HG02885 (cell line): ENCODE results near the gene ATRAID.

Experiments
- ATAC-seq: cut with Tn5 transposase; IDR thresholded peaks from one replicate; pipeline ENCODE4 v1.9.1; 2021; ENCODE audit warnings: mild to moderate bottlenecking; ENCODE audit not compliant: unreplicated experiment, poor library complexity

The ATRAID gene

DNA sequence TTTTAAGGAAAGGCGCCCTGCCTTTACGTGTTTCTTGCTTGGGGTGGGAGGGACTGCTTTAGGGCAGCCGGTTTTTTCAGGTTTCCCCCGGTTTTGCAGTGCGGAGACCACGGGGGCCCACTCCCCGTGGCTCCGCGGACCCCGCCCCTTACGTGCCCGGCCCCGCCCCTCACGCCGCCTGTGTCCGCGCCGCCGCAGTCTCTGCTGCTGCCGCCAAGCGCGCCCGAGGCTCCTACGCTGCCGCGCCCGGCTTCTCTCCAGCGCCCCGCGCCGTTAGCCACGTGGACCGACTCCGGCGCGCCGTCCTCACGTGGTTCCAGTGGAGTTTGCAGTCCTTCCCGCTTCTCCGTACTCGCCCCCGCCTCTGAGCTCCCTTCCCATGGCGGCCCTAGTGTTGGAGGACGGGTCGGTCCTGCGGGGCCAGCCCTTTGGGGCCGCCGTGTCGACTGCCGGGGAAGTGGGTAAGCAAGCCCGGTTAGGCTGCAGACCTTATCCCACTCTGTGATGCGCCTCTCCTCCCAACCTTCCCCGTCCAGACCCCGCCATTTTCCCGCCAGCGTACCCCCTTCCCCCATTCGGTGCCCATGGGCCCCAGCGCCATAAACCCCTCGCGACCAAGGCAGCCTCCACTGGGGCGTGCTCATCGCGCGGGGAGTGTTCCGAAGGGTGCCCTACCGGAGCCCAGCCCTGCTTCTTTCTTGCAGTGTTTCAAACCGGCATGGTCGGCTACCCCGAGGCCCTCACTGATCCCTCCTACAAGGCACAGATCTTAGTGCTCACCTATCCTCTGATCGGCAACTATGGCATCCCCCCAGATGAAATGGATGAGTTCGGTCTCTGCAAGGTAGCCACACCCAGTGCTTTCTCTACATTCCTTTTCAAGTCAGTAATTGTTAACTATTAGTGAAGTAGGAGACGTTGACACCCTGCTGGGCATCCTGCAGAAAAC, 5.6 kb downstream of the ATRAID start, which contains the start of gene CAD:
Gene CAD (plus strand): TSS at position 197 of the 949 bp plus-strand sequence. CDS start 183 bp downstream, at position 380.
- peak; percentile 87 for ATAC-seq

DNA sequence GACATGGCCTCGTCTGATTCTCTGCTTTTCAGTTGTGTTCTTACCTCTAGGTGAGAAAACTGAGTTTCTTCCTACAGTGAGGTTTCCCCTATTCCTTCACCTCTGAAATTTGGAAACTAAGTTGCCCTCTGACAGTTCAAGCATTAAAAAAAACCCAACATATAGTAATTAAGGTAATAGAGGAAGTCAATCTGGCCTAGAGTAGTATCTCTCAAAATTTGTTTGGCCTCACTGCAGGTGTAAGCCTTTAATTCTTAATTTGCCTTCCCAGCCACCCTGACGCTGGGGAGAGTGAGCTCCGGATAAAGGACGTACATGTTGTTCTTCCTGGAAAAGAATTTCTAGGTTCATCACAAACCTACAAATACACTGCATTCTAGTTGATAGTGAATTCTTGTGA, 6.8 kb downstream of the ATRAID start:
- ATAC-seq = no peak

DNA sequence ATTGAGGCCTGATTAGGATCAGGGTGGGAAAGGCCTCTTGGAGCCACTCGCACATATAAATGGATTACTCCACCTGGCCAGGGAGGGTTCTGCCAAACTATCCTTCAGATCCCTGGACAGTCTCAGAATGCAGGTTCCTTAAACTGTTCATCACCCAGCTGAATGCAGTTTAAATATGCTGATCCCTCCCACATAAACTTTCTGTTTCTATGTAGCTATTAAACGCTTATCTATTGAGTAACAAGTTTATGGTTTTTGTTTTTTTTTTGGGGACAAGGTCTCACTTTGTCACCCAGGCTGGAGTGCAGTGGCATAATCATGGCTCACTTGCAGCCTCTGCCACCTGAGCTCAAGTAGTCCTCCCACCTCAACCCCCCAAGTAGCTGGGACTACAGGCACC, 7.2 kb downstream of the ATRAID start:
- ATAC-seq = no peak

DNA sequence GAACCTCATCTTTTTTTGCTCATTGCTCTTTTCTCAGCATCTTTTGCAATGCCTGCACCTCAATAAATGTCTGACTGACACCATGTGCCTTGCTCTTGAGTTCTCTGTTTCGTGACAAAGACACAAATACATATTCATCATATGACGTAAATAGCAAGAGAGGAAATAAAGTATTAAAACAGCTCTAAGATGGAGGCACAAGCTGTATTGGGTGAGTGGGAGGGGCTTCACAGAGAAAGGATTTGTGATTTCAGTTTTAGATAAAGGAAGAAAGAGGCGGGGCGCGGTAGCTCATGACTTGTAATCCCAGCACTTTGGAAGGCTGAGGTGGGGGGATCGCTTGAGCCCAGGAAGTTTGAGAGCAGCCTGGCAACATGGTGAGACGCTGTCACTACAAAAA, 8.2 kb downstream of the ATRAID start:
- ATAC-seq = no peak

DNA sequence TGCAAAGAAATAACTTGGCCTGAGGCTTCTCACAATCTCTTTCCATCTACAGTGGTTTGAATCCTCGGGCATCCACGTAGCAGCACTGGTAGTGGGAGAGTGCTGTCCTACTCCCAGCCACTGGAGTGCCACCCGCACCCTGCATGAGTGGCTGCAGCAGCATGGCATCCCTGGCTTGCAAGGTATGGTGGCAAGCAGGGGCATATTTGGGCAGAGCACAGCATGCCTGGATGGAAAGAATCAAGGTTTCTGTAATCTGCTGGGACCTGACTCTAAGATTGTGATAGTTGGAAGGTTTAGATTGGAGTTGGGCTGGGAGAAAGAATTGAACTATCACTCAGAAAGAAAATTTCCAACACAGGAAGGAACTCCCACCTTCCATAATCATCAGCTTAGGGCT, 9.3 kb downstream of the ATRAID start:
- ATAC-seq = no peak

DNA sequence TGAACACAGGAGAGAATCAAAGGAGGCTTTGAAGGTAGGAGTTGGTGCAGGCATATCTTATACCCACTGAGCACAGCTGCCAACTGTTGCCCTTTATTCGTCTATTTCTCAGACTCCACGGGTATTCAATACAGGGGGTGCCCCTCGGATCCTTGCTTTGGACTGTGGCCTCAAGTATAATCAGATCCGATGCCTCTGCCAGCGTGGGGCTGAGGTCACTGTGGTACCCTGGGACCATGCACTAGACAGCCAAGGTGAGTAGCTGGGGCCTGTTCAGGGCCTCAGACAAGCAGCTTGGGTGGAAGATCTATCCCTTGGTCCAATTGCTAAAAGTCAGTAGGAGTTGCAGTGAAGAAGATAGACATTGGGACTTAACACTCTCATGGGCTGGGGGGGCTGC, 10.6 kb downstream of the ATRAID start:
- no peak for ATAC-seq

DNA sequence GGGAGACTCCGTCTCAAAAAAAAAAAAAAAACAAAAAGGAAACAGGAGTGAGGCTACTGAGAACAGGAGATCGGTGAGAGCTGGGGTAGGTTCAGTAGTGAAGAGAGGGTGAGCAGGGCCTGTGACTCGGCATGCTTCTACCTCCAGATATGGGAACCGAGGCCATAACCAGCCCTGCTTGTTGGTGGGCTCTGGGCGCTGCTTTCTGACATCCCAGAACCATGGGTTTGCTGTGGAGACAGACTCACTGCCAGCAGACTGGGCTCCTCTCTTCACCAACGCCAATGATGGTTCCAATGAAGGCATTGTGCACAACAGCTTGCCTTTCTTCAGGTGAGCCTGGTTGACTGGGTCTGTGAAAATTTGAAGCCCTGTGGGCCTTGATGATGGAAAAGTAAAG, 11.6 kb downstream of the ATRAID start:
- ATAC-seq = no peak

DNA sequence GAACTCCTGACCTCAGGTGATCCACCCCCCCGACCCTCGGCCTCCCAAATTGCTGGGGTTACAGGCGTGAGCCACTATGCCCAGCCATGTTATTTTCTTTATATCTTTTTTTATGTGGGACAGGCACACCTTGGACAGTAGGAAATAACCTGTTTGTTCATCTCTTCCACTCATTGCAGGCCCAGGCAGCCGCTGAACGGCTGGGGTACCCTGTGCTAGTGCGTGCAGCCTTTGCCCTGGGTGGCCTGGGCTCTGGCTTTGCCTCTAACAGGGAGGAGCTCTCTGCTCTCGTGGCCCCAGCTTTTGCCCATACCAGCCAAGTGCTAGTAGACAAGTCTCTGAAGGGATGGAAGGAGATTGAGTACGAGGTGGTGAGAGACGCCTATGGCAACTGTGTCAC, 13.7 kb downstream of the ATRAID start:
- no peak for ATAC-seq

DNA sequence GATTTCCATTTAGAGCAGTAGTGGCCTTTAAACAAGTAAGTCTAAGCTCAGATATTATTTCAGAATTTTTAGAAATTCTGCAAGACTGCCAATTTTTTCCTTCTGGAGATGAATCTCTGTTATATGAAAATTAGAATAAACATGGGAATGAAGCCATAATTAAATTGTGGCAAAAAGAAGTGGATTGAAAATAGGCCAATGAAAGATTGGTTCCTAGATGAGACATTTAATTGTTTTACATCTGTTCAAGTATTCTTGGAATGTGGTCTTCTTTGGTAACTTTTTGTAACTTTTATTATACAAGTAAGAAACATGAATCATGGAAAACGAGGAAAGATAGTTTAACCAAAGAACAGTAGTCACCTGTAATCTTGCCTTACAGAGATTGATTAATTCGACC, 15.7 kb downstream of the ATRAID start:
- ATAC-seq = no peak

DNA sequence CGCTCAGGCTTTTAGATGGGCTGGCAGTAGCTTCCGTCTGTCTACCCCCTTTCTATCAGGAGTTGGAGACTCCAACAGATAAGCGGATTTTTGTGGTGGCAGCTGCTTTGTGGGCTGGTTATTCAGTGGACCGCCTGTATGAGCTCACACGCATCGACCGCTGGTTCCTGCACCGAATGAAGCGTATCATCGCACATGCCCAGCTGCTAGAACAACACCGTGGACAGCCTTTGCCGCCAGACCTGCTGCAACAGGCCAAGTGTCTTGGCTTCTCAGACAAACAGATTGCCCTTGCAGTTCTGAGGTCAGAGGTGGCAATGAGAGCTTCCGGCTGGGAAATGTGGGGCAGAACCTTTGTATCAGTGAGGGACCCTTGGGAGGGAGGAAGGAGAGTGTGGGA, 20.1 kb downstream of the ATRAID start:
- ATAC-seq = no peak

DNA sequence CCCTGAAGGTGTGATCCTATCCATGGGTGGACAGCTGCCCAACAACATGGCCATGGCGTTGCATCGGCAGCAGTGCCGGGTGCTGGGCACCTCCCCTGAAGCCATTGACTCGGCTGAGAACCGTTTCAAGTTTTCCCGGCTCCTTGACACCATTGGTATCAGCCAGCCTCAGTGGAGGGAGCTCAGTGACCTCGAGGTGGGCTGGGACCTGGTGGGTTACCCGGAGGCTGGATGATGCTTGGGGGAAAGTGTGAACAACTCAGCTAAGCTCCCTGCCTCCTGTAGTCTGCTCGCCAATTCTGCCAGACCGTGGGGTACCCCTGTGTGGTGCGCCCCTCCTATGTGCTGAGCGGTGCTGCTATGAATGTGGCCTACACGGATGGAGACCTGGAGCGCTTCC, 21.5 kb downstream of the ATRAID start:
- ATAC-seq = no peak

DNA sequence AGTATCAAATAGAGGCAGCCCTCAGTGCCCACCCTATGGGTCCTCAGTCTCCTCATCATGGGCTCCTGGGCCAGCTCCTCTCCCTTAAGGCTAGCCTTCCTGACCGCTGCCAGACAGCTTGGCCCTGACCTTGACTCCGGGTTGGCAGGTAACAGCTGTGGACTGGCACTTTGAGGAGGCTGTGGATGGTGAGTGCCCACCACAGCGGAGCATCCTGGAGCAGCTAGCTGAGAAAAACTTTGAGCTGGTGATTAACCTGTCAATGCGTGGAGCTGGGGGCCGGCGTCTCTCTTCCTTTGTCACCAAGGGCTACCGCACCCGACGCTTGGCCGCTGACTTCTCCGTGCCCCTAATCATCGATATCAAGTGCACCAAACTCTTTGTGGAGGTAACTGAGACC, 24.3 kb downstream of the ATRAID start:
- no peak for ATAC-seq

DNA sequence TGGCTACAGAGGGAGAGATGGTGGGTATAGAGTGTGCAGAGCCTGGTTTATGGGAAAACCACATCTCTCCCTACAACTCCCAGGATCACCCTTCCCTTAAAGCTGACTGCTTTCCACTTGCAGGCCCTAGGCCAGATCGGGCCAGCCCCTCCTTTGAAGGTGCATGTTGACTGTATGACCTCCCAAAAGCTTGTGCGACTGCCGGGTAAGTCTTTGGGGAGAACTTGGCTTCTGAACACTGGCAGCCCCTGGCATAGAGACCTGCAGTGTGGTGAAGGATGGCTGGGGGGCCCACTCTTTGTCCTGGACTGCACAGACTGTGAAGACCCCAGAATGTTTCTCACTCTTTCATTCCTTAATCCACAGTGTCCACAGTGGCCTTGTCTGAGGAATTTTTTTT, 24.8 kb downstream of the ATRAID start:
- ATAC-seq = no peak

DNA sequence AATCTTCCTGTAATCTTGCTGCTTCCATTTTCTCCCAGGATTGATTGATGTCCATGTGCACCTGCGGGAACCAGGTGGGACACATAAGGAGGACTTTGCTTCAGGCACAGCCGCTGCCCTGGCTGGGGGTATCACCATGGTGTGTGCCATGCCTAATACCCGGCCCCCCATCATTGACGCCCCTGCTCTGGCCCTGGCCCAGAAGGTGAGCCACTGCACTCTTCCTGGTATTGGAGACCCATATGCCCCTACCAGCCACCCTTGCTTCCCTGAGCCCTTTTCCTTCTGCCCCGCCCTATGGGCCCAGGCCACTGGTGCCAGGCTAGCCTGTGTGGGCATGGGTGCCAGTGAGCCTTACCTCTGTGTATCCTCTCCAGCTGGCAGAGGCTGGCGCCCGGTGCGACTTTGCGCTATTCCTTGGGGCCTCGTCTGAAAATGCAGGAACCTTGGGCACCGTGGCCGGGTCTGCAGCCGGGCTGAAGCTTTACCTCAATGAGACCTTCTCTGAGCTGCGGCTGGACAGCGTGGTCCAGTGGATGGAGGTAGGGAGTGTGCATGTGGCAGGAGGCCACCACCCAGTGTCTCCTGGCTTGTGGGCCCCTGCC, 25.6 kb downstream of the ATRAID start:
- ATAC-seq = no peak

DNA sequence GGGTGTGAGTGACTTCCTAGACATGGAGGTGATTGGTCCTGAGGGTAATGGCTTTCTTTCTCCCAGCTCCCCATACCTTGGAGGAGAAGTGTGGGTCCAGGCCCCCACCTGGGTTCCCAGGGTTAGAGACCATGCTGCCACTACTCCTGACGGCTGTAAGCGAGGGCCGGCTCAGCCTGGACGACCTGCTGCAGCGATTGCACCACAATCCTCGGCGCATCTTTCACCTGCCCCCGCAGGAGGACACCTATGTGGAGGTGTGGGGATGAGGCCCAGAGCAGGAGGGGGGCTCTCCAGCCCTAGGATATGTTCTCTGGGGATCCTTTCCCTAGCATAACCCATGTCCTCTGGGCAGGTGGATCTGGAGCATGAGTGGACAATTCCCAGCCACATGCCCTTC, 27.1 kb downstream of the ATRAID start:
- ATAC-seq = no peak

DNA sequence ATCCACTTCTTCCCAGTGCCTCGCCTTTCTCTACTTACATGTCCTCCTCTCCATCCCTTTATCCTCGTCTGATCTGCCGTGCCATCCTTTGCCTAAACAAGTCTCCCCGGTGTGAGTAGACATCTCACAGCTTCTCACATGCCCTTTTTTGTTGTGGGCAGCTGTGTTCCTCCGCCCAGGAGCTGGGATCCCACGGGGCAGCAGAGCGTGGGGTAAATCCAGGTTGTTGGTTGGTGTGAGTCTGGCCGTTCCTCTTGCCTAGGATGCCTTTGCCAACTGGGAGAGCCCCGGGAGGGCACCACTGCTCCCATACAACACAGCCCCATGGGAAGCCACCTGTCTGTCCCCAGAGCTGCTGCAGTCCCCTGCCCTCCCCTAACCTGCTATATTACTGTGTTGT, 28.6 kb downstream of the ATRAID start:
- no peak for ATAC-seq

DNA sequence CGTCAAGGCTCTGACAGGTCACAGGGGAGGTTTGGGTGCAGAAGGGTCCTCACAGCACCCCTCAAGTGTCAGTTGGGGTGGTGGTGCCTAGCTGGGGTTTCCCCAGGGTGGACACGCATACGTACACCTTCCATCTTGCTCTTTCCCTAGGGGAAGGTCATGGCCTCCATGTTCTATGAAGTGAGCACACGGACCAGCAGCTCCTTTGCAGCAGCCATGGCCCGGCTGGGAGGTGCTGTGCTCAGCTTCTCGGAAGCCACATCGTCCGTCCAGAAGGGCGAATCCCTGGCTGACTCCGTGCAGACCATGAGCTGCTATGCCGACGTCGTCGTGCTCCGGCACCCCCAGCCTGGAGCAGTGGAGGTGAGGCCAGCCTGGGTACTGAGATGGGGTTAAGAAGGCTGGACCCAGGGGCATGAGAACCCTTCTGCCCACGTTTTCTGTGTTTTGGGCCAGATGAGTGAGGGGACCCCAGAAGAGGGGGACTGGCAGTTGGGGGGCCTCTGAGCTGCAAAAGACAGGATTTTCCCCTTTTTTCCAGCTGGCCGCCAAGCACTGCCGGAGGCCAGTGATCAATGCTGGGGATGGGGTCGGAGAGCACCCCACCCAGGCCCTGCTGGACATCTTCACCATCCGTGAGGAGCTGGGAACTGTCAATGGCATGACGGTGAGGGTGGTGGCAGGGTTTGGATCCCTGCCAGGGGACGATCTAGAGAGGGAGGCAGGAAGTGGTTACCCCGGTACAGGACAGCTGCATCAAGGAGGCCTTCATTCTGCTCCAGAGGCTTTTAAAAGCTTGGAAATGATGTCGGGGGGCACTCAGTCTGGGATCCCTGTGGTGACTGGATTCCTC, 30.1 kb downstream of the ATRAID start:
- ATAC-seq = no peak

DNA sequence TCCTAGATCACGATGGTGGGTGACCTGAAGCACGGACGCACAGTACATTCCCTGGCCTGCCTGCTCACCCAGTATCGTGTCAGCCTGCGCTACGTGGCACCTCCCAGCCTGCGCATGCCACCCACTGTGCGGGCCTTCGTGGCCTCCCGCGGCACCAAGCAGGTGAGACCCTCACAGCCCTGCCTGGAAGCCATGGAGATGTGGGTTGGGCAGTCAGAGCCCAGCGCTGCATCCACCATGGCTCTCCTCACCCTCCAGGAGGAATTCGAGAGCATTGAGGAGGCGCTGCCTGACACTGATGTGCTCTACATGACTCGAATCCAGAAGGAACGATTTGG, 30.7 kb downstream of the ATRAID start:
- no peak for ATAC-seq

DNA sequence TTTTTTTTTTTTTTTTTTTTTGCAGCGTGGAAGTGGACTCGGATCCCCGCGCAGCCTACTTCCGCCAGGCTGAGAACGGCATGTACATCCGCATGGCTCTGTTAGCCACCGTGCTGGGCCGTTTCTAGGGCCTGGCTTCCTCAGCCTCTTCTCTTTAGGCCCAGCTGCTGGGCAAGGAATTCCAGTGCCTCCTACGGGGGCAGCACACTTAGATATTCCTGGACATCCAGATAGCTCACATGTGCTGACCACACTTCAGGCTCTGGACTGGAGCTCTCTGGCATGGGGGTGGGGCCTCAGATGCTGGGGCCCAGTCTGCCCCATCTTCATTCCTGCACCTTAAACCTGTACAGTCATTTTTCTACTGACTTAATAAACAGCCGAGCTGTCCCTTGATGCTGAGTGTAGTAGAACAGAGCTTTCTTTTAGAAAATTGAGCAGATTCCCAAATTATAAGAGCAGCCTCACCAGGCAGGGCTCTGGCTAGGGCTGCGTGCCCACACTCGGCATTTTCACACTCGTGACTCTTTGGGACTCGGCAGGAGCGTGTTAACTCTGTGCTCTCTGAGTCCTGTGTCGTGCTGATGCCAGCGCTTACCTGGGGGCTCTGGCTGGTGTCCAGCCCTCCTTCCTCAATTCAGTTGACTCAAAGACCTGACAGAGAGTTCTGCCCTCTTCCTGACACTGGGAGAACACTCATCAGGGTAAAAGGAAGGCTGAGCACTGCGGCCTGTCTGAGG, 31.7 kb downstream of the ATRAID start:
- ATAC-seq = no peak

DNA sequence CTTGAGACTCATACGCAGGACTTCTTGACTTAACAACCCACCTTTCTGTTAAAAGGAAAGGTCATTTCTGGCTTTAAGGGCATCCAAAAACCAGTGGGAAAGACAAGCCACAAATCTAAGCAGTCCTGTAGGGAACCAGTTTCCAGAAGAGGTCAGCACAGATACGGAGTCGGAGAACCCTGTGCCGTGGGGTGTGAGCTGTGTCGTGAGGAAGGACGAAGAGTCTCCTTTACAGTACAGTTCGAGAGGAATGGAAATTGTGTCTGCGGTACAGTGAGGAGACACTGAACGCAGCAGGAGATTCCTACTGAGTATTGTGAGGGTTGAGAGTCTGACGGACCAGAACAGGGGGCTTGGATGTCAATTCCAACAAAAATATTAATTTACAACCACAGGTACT, 33.3 kb downstream of the ATRAID start:
- no peak for ATAC-seq
